GM04503 (cell line): Measurements from ENCODE around the gene GPR161.

Experiments used
- DNase-seq: peaks from one replicate; pipeline ENCODE4 v3.0.0-alpha.2; 2012; ENCODE audit warnings: low read depth

The GPR161 gene

GRCh38 chr1:168031627-168032026 is 105.1 kb downstream of the GPR161 start:
- DNase-seq = no peak

DNA sequence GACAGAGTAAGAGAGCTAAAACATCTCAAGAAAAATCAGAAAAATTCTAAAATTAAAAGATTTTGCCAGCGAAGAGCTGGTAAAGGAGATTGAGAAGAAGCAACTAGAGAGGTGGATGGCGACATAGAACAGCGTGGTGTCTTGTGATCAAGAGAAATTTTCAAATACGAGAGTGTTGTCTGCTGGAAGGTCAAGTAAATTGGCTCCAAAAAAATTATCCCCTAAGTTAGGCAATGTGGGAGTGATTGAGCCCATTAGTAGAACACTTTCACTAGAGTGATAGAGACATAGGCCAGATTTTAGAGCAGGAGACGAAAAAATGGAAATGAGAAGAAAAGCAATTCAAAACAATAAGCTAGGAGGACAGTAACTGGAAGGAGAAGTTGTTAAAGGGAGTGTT is 105.5 kb downstream of the GPR161 start:
- DNase-seq = no peak
